ENCODE data around the gene SLMAP.

Gene SLMAP

GRCh38 chr3:57896031-57896430 is 139.9 kb downstream of the SLMAP start:
- no peak overlapping the region for H3K27ac ChIP-seq (ENCODE audit: low read depth in 2 of 2, low read length in 2 of 2)
- no peak overlapping the region for H3K4me3 ChIP-seq (ENCODE audit: low read length in 2 of 2)
- no peaks in the 10 kb centered on the region for H3K27me3 ChIP-seq (ENCODE audit: control insufficient read depth in 2 of 2, insufficient read depth in 2 of 2, low read length in 2 of 2)

GRCh38 chr3:57896691-57897090 is 140.6 kb downstream of the SLMAP start:
- no peak overlapping the region for H3K4me3 ChIP-seq (ENCODE audit: low read length in 2 of 2)
- H3K9me3 ChIP-seq (ENCODE audit: control insufficient read depth in 2 of 2, low read length in 2 of 2): no peaks in the 10 kb centered on the region
- H3K9ac ChIP-seq (ENCODE audit: low read depth in 1 of 2, low read length in 2 of 2): no peak overlapping the region
- peaks cover 8 to 9% of the 10 kb centered on the region in 2 donors for H3K36me3 ChIP-seq (ENCODE audit: control insufficient read depth in 2 of 2, insufficient read depth in 2 of 2, low read length in 2 of 2)
- no peaks in the 10 kb centered on the region for H3K27me3 ChIP-seq (ENCODE audit: control insufficient read depth in 2 of 2, insufficient read depth in 2 of 2, low read length in 2 of 2)
- no peaks in the 10 kb centered on the region for H3K4me1 ChIP-seq (ENCODE audit: control insufficient read depth in 2 of 2, insufficient read depth in 2 of 2, low read length in 2 of 2)
- no peak overlapping the region for H3K27ac ChIP-seq (ENCODE audit: low read depth in 2 of 2, low read length in 2 of 2)

More at GRCh38 chr3:57896031-57896430, 139.9 kb downstream of the SLMAP start:
- Histone ChIP-seq H3K4me1 (ENCODE audit: control insufficient read depth in 2 of 2, insufficient read depth in 2 of 2, low read length in 2 of 2) (no peaks in the 10 kb centered on the region), H3K9ac (ENCODE audit: low read depth in 1 of 2, low read length in 2 of 2) (no peak overlapping the region), H3K36me3 (ENCODE audit: control insufficient read depth in 2 of 2, insufficient read depth in 2 of 2, low read length in 2 of 2) (peaks cover 8 to 9% of the 10 kb centered on the region in 2 donors), H3K9me3 (ENCODE audit: control insufficient read depth in 2 of 2, low read length in 2 of 2) (no peaks in the 10 kb centered on the region)

GRCh38 chr3:57900786-57901185 is 144.7 kb downstream of the SLMAP start:
- no peak overlapping the region for H3K4me3 ChIP-seq (ENCODE audit: low read length in 2 of 2)

GRCh38 chr3:57903124-57903890 is 147.2 kb downstream of the SLMAP start:
- Histone ChIP-seq H3K9ac (ENCODE audit: low read depth in 1 of 2, low read length in 2 of 2) (no peak overlapping the region), H3K4me3 (ENCODE audit: low read length in 2 of 2) (no peak overlapping the region), H3K4me1 (ENCODE audit: control insufficient read depth in 2 of 2, insufficient read depth in 2 of 2, low read length in 2 of 2) (no peaks in the 10 kb centered on the region), H3K27me3 (ENCODE audit: control insufficient read depth in 2 of 2, insufficient read depth in 2 of 2, low read length in 2 of 2) (no peaks in the 10 kb centered on the region), H3K9me3 (ENCODE audit: control insufficient read depth in 2 of 2, low read length in 2 of 2) (no peaks in the 10 kb centered on the region), H3K36me3 (ENCODE audit: control insufficient read depth in 2 of 2, insufficient read depth in 2 of 2, low read length in 2 of 2) (peaks cover 7 to 10% of the 10 kb centered on the region in 2 donors), H3K27ac (ENCODE audit: low read depth in 2 of 2, low read length in 2 of 2) (no peak overlapping the region)

More at GRCh38 chr3:57900786-57901185, 144.7 kb downstream of the SLMAP start:
- Histone ChIP-seq H3K4me1 (ENCODE audit: control insufficient read depth in 2 of 2, insufficient read depth in 2 of 2, low read length in 2 of 2) (no peaks in the 10 kb centered on the region), H3K27me3 (ENCODE audit: control insufficient read depth in 2 of 2, insufficient read depth in 2 of 2, low read length in 2 of 2) (no peaks in the 10 kb centered on the region), H3K9ac (ENCODE audit: low read depth in 1 of 2, low read length in 2 of 2) (no peak overlapping the region), H3K36me3 (ENCODE audit: control insufficient read depth in 2 of 2, insufficient read depth in 2 of 2, low read length in 2 of 2) (peaks cover 4 to 7% of the 10 kb centered on the region in 2 donors), H3K9me3 (ENCODE audit: control insufficient read depth in 2 of 2, low read length in 2 of 2) (no peaks in the 10 kb centered on the region), H3K27ac (ENCODE audit: low read depth in 2 of 2, low read length in 2 of 2) (no peak overlapping the region)

- H3K27ac ChIP-seq (ENCODE audit: low read depth in 2 of 2, low read length in 2 of 2): no peak overlapping the region
- peaks cover 15 to 20% of the 10 kb centered on the region in 2 donors for H3K36me3 ChIP-seq (ENCODE audit: control insufficient read depth in 2 of 2, insufficient read depth in 2 of 2, low read length in 2 of 2)
- no peak overlapping the region for H3K4me3 ChIP-seq (ENCODE audit: low read length in 2 of 2)
- H3K4me1 ChIP-seq (ENCODE audit: control insufficient read depth in 2 of 2, insufficient read depth in 2 of 2, low read length in 2 of 2): peaks cover 0 to 4% of the 10 kb centered on the region in 2 donors
- H3K9me3 ChIP-seq (ENCODE audit: control insufficient read depth in 2 of 2, low read length in 2 of 2): no peaks in the 10 kb centered on the region
- no peak overlapping the region for H3K9ac ChIP-seq (ENCODE audit: low read depth in 1 of 2, low read length in 2 of 2)
- no peaks in the 10 kb centered on the region for H3K27me3 ChIP-seq (ENCODE audit: control insufficient read depth in 2 of 2, insufficient read depth in 2 of 2, low read length in 2 of 2)
Measured at GRCh38 chr3:57910990-57911389, 154.9 kb downstream of the SLMAP start.

- no peak overlapping the region for H3K4me3 ChIP-seq (ENCODE audit: low read length in 2 of 2)
- no peaks in the 10 kb centered on the region for H3K9me3 ChIP-seq (ENCODE audit: control insufficient read depth in 2 of 2, low read length in 2 of 2)
- H3K9ac ChIP-seq (ENCODE audit: low read depth in 1 of 2, low read length in 2 of 2): no peak overlapping the region
- H3K36me3 ChIP-seq (ENCODE audit: control insufficient read depth in 2 of 2, insufficient read depth in 2 of 2, low read length in 2 of 2): peaks cover 15 to 24% of the 10 kb centered on the region in 2 donors
- no peak overlapping the region for H3K27ac ChIP-seq (ENCODE audit: low read depth in 2 of 2, low read length in 2 of 2)
- H3K27me3 ChIP-seq (ENCODE audit: control insufficient read depth in 2 of 2, insufficient read depth in 2 of 2, low read length in 2 of 2): no peaks in the 10 kb centered on the region
- H3K4me1 ChIP-seq (ENCODE audit: control insufficient read depth in 2 of 2, insufficient read depth in 2 of 2, low read length in 2 of 2): peaks cover 0 to 4% of the 10 kb centered on the region in 2 donors
Measured at GRCh38 chr3:57911593-57911992, 155.5 kb downstream of the SLMAP start.

GRCh38 chr3:57917601-57918000 is 161.5 kb downstream of the SLMAP start:
- no peaks in the 10 kb centered on the region for H3K4me1 ChIP-seq (ENCODE audit: control insufficient read depth in 2 of 2, insufficient read depth in 2 of 2, low read length in 2 of 2)
- no peak overlapping the region for H3K27ac ChIP-seq (ENCODE audit: low read depth in 2 of 2, low read length in 2 of 2)
- H3K9me3 ChIP-seq (ENCODE audit: control insufficient read depth in 2 of 2, low read length in 2 of 2): no peaks in the 10 kb centered on the region
- no peak overlapping the region for H3K4me3 ChIP-seq (ENCODE audit: low read length in 2 of 2)
- H3K27me3 ChIP-seq (ENCODE audit: control insufficient read depth in 2 of 2, insufficient read depth in 2 of 2, low read length in 2 of 2): no peaks in the 10 kb centered on the region
- peaks cover 23 to 37% of the 10 kb centered on the region in 2 donors for H3K36me3 ChIP-seq (ENCODE audit: control insufficient read depth in 2 of 2, insufficient read depth in 2 of 2, low read length in 2 of 2)
- H3K9ac ChIP-seq (ENCODE audit: low read depth in 1 of 2, low read length in 2 of 2): no peak overlapping the region

GRCh38 chr3:57918123-57918837 is 162.2 kb downstream of the SLMAP start:
- H3K9me3 ChIP-seq (ENCODE audit: control insufficient read depth in 2 of 2, low read length in 2 of 2): no peaks in the 10 kb centered on the region
- no peaks in the 10 kb centered on the region for H3K27me3 ChIP-seq (ENCODE audit: control insufficient read depth in 2 of 2, insufficient read depth in 2 of 2, low read length in 2 of 2)
- H3K27ac ChIP-seq (ENCODE audit: low read depth in 2 of 2, low read length in 2 of 2): no peak overlapping the region
- H3K9ac ChIP-seq (ENCODE audit: low read depth in 1 of 2, low read length in 2 of 2): no peak overlapping the region
- H3K36me3 ChIP-seq (ENCODE audit: control insufficient read depth in 2 of 2, insufficient read depth in 2 of 2, low read length in 2 of 2): peaks cover 29 to 42% of the 10 kb centered on the region in 2 donors
- H3K4me3 ChIP-seq (ENCODE audit: low read length in 2 of 2): no peak overlapping the region
- H3K4me1 ChIP-seq (ENCODE audit: control insufficient read depth in 2 of 2, insufficient read depth in 2 of 2, low read length in 2 of 2): no peaks in the 10 kb centered on the region

- H3K27ac ChIP-seq (ENCODE audit: low read depth in 2 of 2, low read length in 2 of 2): no peak overlapping the region
- no peak overlapping the region for H3K9ac ChIP-seq (ENCODE audit: low read depth in 1 of 2, low read length in 2 of 2)
- H3K9me3 ChIP-seq (ENCODE audit: control insufficient read depth in 2 of 2, low read length in 2 of 2): no peaks in the 10 kb centered on the region
- H3K36me3 ChIP-seq (ENCODE audit: control insufficient read depth in 2 of 2, insufficient read depth in 2 of 2, low read length in 2 of 2): peaks cover 34 to 41% of the 10 kb centered on the region in 2 donors
- H3K4me1 ChIP-seq (ENCODE audit: control insufficient read depth in 2 of 2, insufficient read depth in 2 of 2, low read length in 2 of 2): no peaks in the 10 kb centered on the region
- no peaks in the 10 kb centered on the region for H3K27me3 ChIP-seq (ENCODE audit: control insufficient read depth in 2 of 2, insufficient read depth in 2 of 2, low read length in 2 of 2)
- H3K4me3 ChIP-seq (ENCODE audit: low read length in 2 of 2): no peak overlapping the region
Measured at GRCh38 chr3:57919987-57920386, 163.9 kb downstream of the SLMAP start.

GRCh38 chr3:57923101-57923500 is 167.0 kb downstream of the SLMAP start:
- Histone ChIP-seq H3K36me3 (ENCODE audit: control insufficient read depth in 2 of 2, insufficient read depth in 2 of 2, low read length in 2 of 2) (peaks cover 34 to 40% of the 10 kb centered on the region in 2 donors), H3K27ac (ENCODE audit: low read depth in 2 of 2, low read length in 2 of 2) (no peak overlapping the region)

More at GRCh38 chr3:57923101-57923500, 167.0 kb downstream of the SLMAP start:
- no peaks in the 10 kb centered on the region for H3K4me1 ChIP-seq (ENCODE audit: control insufficient read depth in 2 of 2, insufficient read depth in 2 of 2, low read length in 2 of 2)
- no peaks in the 10 kb centered on the region for H3K9me3 ChIP-seq (ENCODE audit: control insufficient read depth in 2 of 2, low read length in 2 of 2)
- H3K27me3 ChIP-seq (ENCODE audit: control insufficient read depth in 2 of 2, insufficient read depth in 2 of 2, low read length in 2 of 2): no peaks in the 10 kb centered on the region
- H3K4me3 ChIP-seq (ENCODE audit: low read length in 2 of 2): no peak overlapping the region
- no peak overlapping the region for H3K9ac ChIP-seq (ENCODE audit: low read depth in 1 of 2, low read length in 2 of 2)
